Activated CD4-positive, alpha-beta T cell treated with anti-CD3 and anti-CD28 coated beads, Interleukin-2, amount 10 ng/mL, durations not matched to agents 7 days and 5 days (primary cell): Measurements from ENCODE around the gene TREM1. TPM values are rescaled to one million over a fixed set of nuclear protein-coding genes. Genes with fewer than 3 reads are reported as not detected.

ENCODE experiments used
- CTCF ChIA-PET: fragments of 350-600 bp; sonication (Branson Sonifier 250); formaldehyde crosslinking; loops from one replicate; lab custom pipeline; 2021; ENCODE audit warnings: antibody characterized with exemption; lab: Charles Lee
- POLR2A ChIA-PET: fragments of 350-600 bp; sonication (Branson Sonifier 250); formaldehyde crosslinking; loops from one replicate; lab custom pipeline; 2021; ENCODE audit warnings: antibody characterized with exemption; lab: Charles Lee
- DNase-seq: peaks from one replicate; pipeline ENCODE4 v3.0.0-alpha.2; 2020
- H3K27ac Mint-ChIP-seq: one replicate; pipeline ENCODE4 v1.8.0; 2021; ENCODE audit warnings: mild to moderate bottlenecking, moderate library complexity, mixed read lengths
- H3K27me3 Mint-ChIP-seq: one replicate; pipeline ENCODE4 v1.8.0; 2021; ENCODE audit warnings: mixed read lengths
- H3K36me3 Mint-ChIP-seq: one replicate; pipeline ENCODE4 v1.8.0; 2021; ENCODE audit warnings: low read depth, mixed read lengths
- H3K4me1 Mint-ChIP-seq: one replicate; pipeline ENCODE4 v1.8.0; 2021; ENCODE audit warnings: mixed read lengths
- H3K4me3 Mint-ChIP-seq: one replicate; pipeline ENCODE4 v1.8.0; 2021; ENCODE audit warnings: mild to moderate bottlenecking, moderate library complexity, mixed read lengths
- H3K9me3 Mint-ChIP-seq: one replicate; pipeline ENCODE4 v1.8.0; 2021; ENCODE audit warnings: mixed read lengths
- total RNA-seq, 2 experiments: library from RNA; stranded (reverse); gene quantifications; one replicate each; pipeline ENCODE4 v1.2.3, GENCODE V29; 2021

TREM1 gene
- under 1 TPM in 1 of 2 experiments, not detected in 1; 0.40 TPM for total RNA-seq

- Mint-ChIP-seq H3K9me3 (no peaks in the 10 kb centered on the region), H3K36me3 (no peaks in the 10 kb centered on the region), H3K27me3 (peaks cover 15% of the 10 kb centered on the region), H3K4me3 (no peak within 1 kb of the TSS), H3K27ac (no peak within 1 kb of the TSS), H3K4me1 (no peaks in the 10 kb centered on the region)
- no peak for DNase-seq
- CTCF ChIA-PET, result interaction anchor here (0.5 to 1.4 kb wide), 2 partner anchors 47 to 293 kb away, joined by 3 to 4 read pairs; no protein-coding TSS in a partner anchor
- POLR2A ChIA-PET, result no interaction called here
These were observed at the start of gene TREM1 for GRCh38 chr6:41286544-41287346. Gene TREM1 (minus strand): TSS chr6:41286682. CDS start chr6:41286655, 27 bp downstream.

- Mint-ChIP-seq H3K36me3 (no peaks in the 10 kb centered on the region), H3K27me3 (no peaks in the 10 kb centered on the region), H3K27ac (peak overlapping the region; percentile 46), H3K4me1 (peaks cover 40% of the 10 kb centered on the region), H3K9me3 (no peaks in the 10 kb centered on the region), H3K4me3 (no peak overlapping the region)
- no peak for DNase-seq
- POLR2A ChIA-PET, result no interaction called here
- CTCF ChIA-PET, result interaction anchor here (1.7 to 4.9 kb wide), 2 partner anchors 9 to 16 kb away, joined by 5 to 30 read pairs; no protein-coding TSS in a partner anchor
These were observed 49.5 kb upstream of the TREM1 start for GRCh38 chr6:41335943-41336342.

GRCh38 chr6:41335296-41335695, 48.8 kb upstream of the TREM1 start, which contains the start of gene NCR2:
Gene NCR2 (plus strand): TSS chr6:41335608. CDS start chr6:41335877, 269 bp downstream.
- POLR2A ChIA-PET, result interaction anchor here (0.6 kb wide), 1 partner anchor 89 kb away, joined by 3 read pairs; no protein-coding TSS in a partner anchor
- Mint-ChIP-seq H3K4me1 (peaks cover 40% of the 10 kb centered on the region), H3K27ac (peak within 1 kb of the TSS; percentile 54), H3K36me3 (no peaks in the 10 kb centered on the region), H3K4me3 (no peak within 1 kb of the TSS), H3K27me3 (no peaks in the 10 kb centered on the region), H3K9me3 (no peaks in the 10 kb centered on the region)
- CTCF ChIA-PET, result interaction anchor here (1.6 to 4.9 kb wide), 4 partner anchors 10 to 36 kb away, joined by 4 to 30 read pairs (median 5); no protein-coding TSS in a partner anchor
- no peak for DNase-seq

GRCh38 chr6:41334482-41335040, 48.1 kb upstream of the TREM1 start:
- Mint-ChIP-seq H3K9me3 (no peaks in the 10 kb centered on the region), H3K4me1 (peaks cover 40% of the 10 kb centered on the region), H3K36me3 (no peaks in the 10 kb centered on the region), H3K27ac (peak overlapping the region; percentile 54), H3K27me3 (no peaks in the 10 kb centered on the region), H3K4me3 (no peak overlapping the region)
- ChIA-PET POLR2A (no interaction called here), CTCF (interaction anchor here (1.6 to 4.9 kb wide), 6 partner anchors 10 to 35 kb away, joined by 4 to 30 read pairs (median 7); no protein-coding TSS in a partner anchor)
- DNase-seq, result no peak

- Mint-ChIP-seq H3K27ac (peak overlapping the region; percentile 54), H3K4me3 (no peak overlapping the region), H3K9me3 (no peaks in the 10 kb centered on the region), H3K27me3 (peaks cover 2% of the 10 kb centered on the region), H3K4me1 (peaks cover 40% of the 10 kb centered on the region), H3K36me3 (no peaks in the 10 kb centered on the region)
- POLR2A ChIA-PET, result no interaction called here
- CTCF ChIA-PET, result interaction anchor here (0.6 to 4.9 kb wide), 8 partner anchors 10 to 345 kb away, joined by 3 to 30 read pairs (median 3); no protein-coding TSS in a partner anchor
- no peak for DNase-seq
These were observed 46.6 kb upstream of the TREM1 start for GRCh38 chr6:41332842-41333736.

- no peak for DNase-seq
- ChIA-PET CTCF (interaction anchor here (0.9 to 4.9 kb wide), 5 partner anchors 9 to 37 kb away, joined by 3 to 30 read pairs (median 9); no protein-coding TSS in a partner anchor), POLR2A (no interaction called here)
- H3K9me3 Mint-ChIP-seq, result no peaks in the 10 kb centered on the region
- H3K27ac Mint-ChIP-seq, result no peak overlapping the region
- H3K36me3 Mint-ChIP-seq, result no peaks in the 10 kb centered on the region
- no peak overlapping the region for H3K4me3 Mint-ChIP-seq
- peaks cover 40% of the 10 kb centered on the region for H3K4me1 Mint-ChIP-seq
- H3K27me3 Mint-ChIP-seq, result peaks cover 6% of the 10 kb centered on the region
These were observed 45.8 kb upstream of the TREM1 start for GRCh38 chr6:41332241-41332640.

- Mint-ChIP-seq H3K9me3 (no peaks in the 10 kb centered on the region), H3K36me3 (no peaks in the 10 kb centered on the region), H3K4me3 (no peak overlapping the region), H3K27ac (no peak overlapping the region), H3K4me1 (peaks cover 40% of the 10 kb centered on the region), H3K27me3 (peaks cover 11% of the 10 kb centered on the region)
- CTCF ChIA-PET, result interaction anchor here (1.7 to 4.9 kb wide), 4 partner anchors 11 to 37 kb away, joined by 4 to 30 read pairs (median 11); no protein-coding TSS in a partner anchor
- POLR2A ChIA-PET, result no interaction called here
- DNase-seq, result no peak
These were observed 45.1 kb upstream of the TREM1 start for GRCh38 chr6:41331401-41332150.

- Mint-ChIP-seq H3K9me3 (no peaks in the 10 kb centered on the region), H3K27ac (no peak overlapping the region), H3K4me3 (no peak overlapping the region), H3K27me3 (peaks cover 38% of the 10 kb centered on the region), H3K4me1 (peaks cover 8% of the 10 kb centered on the region), H3K36me3 (no peaks in the 10 kb centered on the region)
- CTCF ChIA-PET, result no interaction called here
- POLR2A ChIA-PET, result no interaction called here
- no peak for DNase-seq
These were observed 40.7 kb upstream of the TREM1 start for GRCh38 chr6:41327177-41327576.

GRCh38 chr6:41326092-41326491, 39.6 kb upstream of the TREM1 start:
- peaks cover 38% of the 10 kb centered on the region for H3K27me3 Mint-ChIP-seq
- H3K4me3 Mint-ChIP-seq, result no peak overlapping the region
- no peaks in the 10 kb centered on the region for H3K36me3 Mint-ChIP-seq
- H3K27ac Mint-ChIP-seq, result no peak overlapping the region
- ChIA-PET CTCF (no interaction called here), POLR2A (no interaction called here)
- DNase-seq, result no peak
- no peaks in the 10 kb centered on the region for H3K9me3 Mint-ChIP-seq
- H3K4me1 Mint-ChIP-seq, result no peaks in the 10 kb centered on the region

GRCh38 chr6:41325446-41326066, 39.1 kb upstream of the TREM1 start:
- no peak overlapping the region for H3K4me3 Mint-ChIP-seq
- H3K9me3 Mint-ChIP-seq, result no peaks in the 10 kb centered on the region
- no peaks in the 10 kb centered on the region for H3K36me3 Mint-ChIP-seq
- H3K4me1 Mint-ChIP-seq, result no peaks in the 10 kb centered on the region
- CTCF ChIA-PET, result no interaction called here
- POLR2A ChIA-PET, result no interaction called here
- no peak for DNase-seq
- peaks cover 38% of the 10 kb centered on the region for H3K27me3 Mint-ChIP-seq
- no peak overlapping the region for H3K27ac Mint-ChIP-seq

- no peak overlapping the region for H3K27ac Mint-ChIP-seq
- no peaks in the 10 kb centered on the region for H3K36me3 Mint-ChIP-seq
- DNase-seq, result no peak
- peaks cover 21% of the 10 kb centered on the region for H3K4me1 Mint-ChIP-seq
- ChIA-PET CTCF (interaction anchor here (1.1 to 3.5 kb wide), 6 partner anchors 9 to 184 kb away, joined by 3 to 30 read pairs (median 7); partner anchors contain the start of gene NCR2), POLR2A (no interaction called here)
- peaks cover 33% of the 10 kb centered on the region for H3K27me3 Mint-ChIP-seq
- no peaks in the 10 kb centered on the region for H3K9me3 Mint-ChIP-seq
- H3K4me3 Mint-ChIP-seq, result no peak overlapping the region
These were observed 34.7 kb upstream of the TREM1 start for GRCh38 chr6:41321183-41321582.
